Tibial nerve (tissue), 4 donors: ENCODE results near the gene RASAL2. TPM values are rescaled to one million over a fixed set of nuclear protein-coding genes. Genes with fewer than 3 reads are reported as not detected.

Experiments used
- DNase-seq, 2 donors: peaks; one replicate each; pipeline ENCODE4 v3.0.0-alpha.2; 2019; ENCODE audit warnings: low spot score in 2 of 2
- H3K27ac ChIP-seq, 4 donors: fragments of 200-600 bp; sonication (generic) in 3 of 4; one replicate each; pipeline ENCODE4 v1.5.1; 2017 to 2019; ENCODE audit warnings: mild to moderate bottlenecking in 1 of 4
- H3K27me3 ChIP-seq, 2 donors: fragments of 200-600 bp; sonication (generic) in 1 of 2; one replicate each; pipeline versions ENCODE4 v1.5.1 to v1.6.0; 2017 to 2019
- H3K36me3 ChIP-seq, 3 donors: fragments of 200-600 bp; sonication (generic); one replicate each; pipeline ENCODE4 v1.5.1; 2018 to 2019
- H3K4me1 ChIP-seq, 4 donors: fragments of 200-600 bp; sonication (generic) in 3 of 4; one replicate each; pipeline ENCODE4 v1.5.1; 2017 to 2019
- H3K4me3 ChIP-seq, 4 donors: fragments of 200-600 bp; sonication (generic) in 3 of 4; one replicate each; pipeline ENCODE4 v1.5.1; 2017 to 2019; ENCODE audit warnings: mild to moderate bottlenecking in 1 of 4, moderate library complexity in 1 of 4
- H3K9me3 ChIP-seq, 4 donors: fragments of 200-600 bp; sonication (generic) in 3 of 4; one replicate each; pipeline ENCODE4 v1.5.1; 2017 to 2019
- CTCF ChIP-seq, 5 experiments: fragments of 200-600 bp in 3 of 5; fragments of 450-650 bp in 2 of 5; sonication (generic) in 3 of 5; IDR thresholded peaks; one replicate each; pipeline ENCODE4 v1.5.1; 2016 to 2019; ENCODE audit warnings: antibody characterized with exemption in 5 of 5, mild to moderate bottlenecking in 3 of 5, moderate library complexity in 2 of 5
- EP300 ChIP-seq, 2 donors: sonication (generic); formaldehyde crosslinking; IDR thresholded peaks; one replicate each; pipeline ENCODE4 v1.6.1; 2017; ENCODE audit warnings: antibody characterized with exemption in 2 of 2, mild to moderate bottlenecking in 1 of 2
- POLR2A ChIP-seq, 2 donors: fragments of 450-650 bp; IDR thresholded peaks; one replicate each; pipeline ENCODE4 v1.6.1; 2017; ENCODE audit warnings: antibody characterized with exemption in 2 of 2, mild to moderate bottlenecking in 2 of 2, moderate library complexity in 2 of 2
- WGBS, 2 donors: methylation state at CpG; one replicate each; pipeline ENCODE4 v1.1.5; 2018; 5-methylcytosine and 5-hydroxymethylcytosine counted together
- total RNA-seq, 4 donors: library from RNA; depleted of rRNA; stranded (reverse); fragments of >200 nt; gene quantifications; one replicate each; pipeline ENCODE4 v1.1.0, GENCODE V29; 2016

Gene RASAL2
- total RNA-seq, 4 donors from 2014 or later: 40.5 to 44.8 (median 43.0) TPM

GRCh38 chr1:178218550-178218949 is 124.6 kb downstream of the RASAL2 start:
- peaks cover 0 to 7% (median 0%) of the 10 kb centered on the region in 3 donors for H3K36me3 ChIP-seq
- no peaks in the 10 kb centered on the region for H3K4me1 ChIP-seq
- TF ChIP-seq POLR2A (IDR thresholded peaks at IDR 0.05) (no peak), CTCF (IDR thresholded peaks at IDR 0.05) (no peak), EP300 (IDR thresholded peaks at IDR 0.05) (no peak)
- no peaks in the 10 kb centered on the region for H3K9me3 ChIP-seq
- 94 to 95% methylated on average over 6 of the region's 6 CpGs for WGBS, 2 donors
- no peak for DNase-seq
- no peak overlapping the region for H3K4me3 ChIP-seq
- H3K27ac ChIP-seq: no peak overlapping the region
- no peaks in the 10 kb centered on the region for H3K27me3 ChIP-seq

DNA sequence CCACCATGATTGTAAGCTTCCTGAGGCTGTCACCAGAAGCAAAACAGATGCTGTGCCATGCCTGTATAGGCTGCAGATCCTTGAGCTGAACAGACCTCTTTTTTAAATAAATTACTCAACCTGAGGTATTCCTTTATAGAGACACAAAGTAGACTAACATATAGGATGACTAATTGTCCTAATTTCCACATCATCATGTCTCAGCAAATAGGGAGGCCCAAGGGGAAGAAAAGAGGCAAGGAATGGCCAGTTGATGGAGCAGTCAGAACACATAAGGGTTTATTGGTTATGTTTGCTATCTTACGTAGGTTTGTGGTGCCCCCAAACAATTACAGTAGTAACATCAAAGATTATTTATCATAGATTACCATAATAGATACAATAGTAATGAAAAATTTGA is 126.2 kb downstream of the RASAL2 start:
- WGBS, 2 donors: 92% methylated on average over 1 of the region's 1 CpG
- Histone ChIP-seq H3K27me3 (no peaks in the 10 kb centered on the region), H3K4me3 (no peak overlapping the region), H3K36me3 (no peaks in the 10 kb centered on the region), H3K27ac (no peak overlapping the region), H3K9me3 (no peaks in the 10 kb centered on the region), H3K4me1 (no peaks in the 10 kb centered on the region)
- no peak for DNase-seq
- TF ChIP-seq EP300 (IDR thresholded peaks at IDR 0.05) (no peak), CTCF (IDR thresholded peaks at IDR 0.05) (no peak), POLR2A (IDR thresholded peaks at IDR 0.05) (no peak)

DNA sequence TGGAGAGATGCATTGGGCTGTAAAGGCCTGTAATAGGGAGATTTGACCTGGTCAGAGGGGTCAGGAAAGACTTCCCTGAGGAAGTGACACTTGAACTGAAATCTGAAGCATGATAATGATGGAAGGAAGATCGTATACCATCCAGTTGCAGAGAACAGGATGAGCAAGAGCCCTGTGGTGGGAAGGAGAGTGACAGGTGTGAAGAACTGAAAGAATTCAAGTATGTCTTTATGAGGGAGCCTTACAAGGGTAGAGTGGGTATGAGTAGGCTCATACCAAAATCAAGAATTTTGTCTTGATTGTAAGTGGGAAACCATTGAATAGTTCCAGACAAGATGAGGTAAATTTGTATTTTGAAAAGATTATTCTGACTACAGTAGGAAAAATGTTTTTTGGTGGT is 129.4 kb downstream of the RASAL2 start:
- no peak for TF ChIP-seq POLR2A (IDR thresholded peaks at IDR 0.05)
- TF ChIP-seq EP300 (IDR thresholded peaks at IDR 0.05): no peak
- TF ChIP-seq CTCF (IDR thresholded peaks at IDR 0.05): no peak
- Histone ChIP-seq H3K4me1 (no peaks in the 10 kb centered on the region), H3K4me3 (no peak overlapping the region), H3K9me3 (no peaks in the 10 kb centered on the region), H3K36me3 (no peaks in the 10 kb centered on the region), H3K27ac (no peak overlapping the region), H3K27me3 (no peaks in the 10 kb centered on the region)
- DNase-seq: no peak
- 71 to 83% methylated on average over 1 of the region's 1 CpG for WGBS, 2 donors

DNA sequence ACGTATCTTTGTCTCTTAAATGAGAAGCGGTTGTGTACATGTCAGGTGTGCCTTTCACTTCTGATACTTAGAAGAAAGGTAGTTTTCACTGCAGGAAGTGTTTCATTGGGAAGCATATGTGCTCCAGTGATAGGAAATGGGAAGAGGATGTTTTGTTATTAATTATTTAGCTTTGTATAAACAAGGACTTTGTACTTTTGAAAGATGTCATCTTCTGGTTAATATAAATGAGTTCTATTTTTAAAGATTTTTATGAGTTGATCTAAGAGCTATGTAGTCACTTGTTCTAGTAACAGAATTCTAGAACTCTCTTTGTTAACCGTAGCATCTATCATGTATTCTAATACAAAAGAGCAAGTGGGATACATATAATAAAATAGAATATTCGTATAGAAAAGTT is 130.5 kb downstream of the RASAL2 start:
- Histone ChIP-seq H3K9me3 (no peaks in the 10 kb centered on the region), H3K36me3 (no peaks in the 10 kb centered on the region), H3K4me1 (no peaks in the 10 kb centered on the region), H3K27me3 (no peaks in the 10 kb centered on the region), H3K27ac (no peak overlapping the region), H3K4me3 (no peak overlapping the region)
- 51 to 59% methylated on average over 4 of the region's 4 CpGs for WGBS, 2 donors
- TF ChIP-seq EP300 (IDR thresholded peaks at IDR 0.05): no peak
- DNase-seq: no peak

DNA sequence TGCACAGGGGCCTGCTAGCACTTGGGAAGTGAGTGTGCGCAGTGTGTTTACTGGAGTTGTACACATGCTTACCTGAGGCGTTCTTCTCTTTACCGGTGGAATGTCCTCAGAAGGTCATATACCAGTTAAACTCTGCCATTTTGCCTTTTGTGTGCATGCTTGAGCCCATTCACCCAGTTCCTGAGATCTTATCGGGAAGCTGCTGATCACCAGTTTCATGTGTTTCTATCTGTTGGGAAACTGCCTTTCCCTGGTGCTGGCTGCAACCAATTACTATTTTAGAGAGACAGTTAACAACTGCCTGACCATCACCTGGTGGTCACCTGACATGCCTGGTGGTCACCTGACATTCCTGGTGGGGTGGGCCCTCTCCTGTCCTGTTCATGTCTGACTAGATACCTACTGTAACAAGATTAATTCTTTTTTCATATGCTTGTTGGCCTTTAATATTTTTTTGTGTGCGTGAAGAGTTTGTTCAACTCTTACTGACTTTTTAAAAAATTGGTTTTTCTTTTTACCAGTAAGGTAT is 137.0 kb downstream of the RASAL2 start:
- TF ChIP-seq CTCF (IDR thresholded peaks at IDR 0.05) (no peak), EP300 (IDR thresholded peaks at IDR 0.05) (no peak), POLR2A (IDR thresholded peaks at IDR 0.05) (no peak)
- no peak overlapping the region for H3K4me3 ChIP-seq
- H3K27me3 ChIP-seq: no peaks in the 10 kb centered on the region
- H3K36me3 ChIP-seq: no peaks in the 10 kb centered on the region
- no peaks in the 10 kb centered on the region for H3K4me1 ChIP-seq
- no peak overlapping the region for H3K27ac ChIP-seq
- no peaks in the 10 kb centered on the region for H3K9me3 ChIP-seq
- DNase-seq: no peak
- WGBS, 2 donors: 96 to 99% methylated on average over 5 of the region's 5 CpGs

- Histone ChIP-seq H3K36me3 (no peaks in the 10 kb centered on the region), H3K4me3 (no peak overlapping the region), H3K27ac (no peak overlapping the region), H3K27me3 (no peaks in the 10 kb centered on the region), H3K4me1 (no peaks in the 10 kb centered on the region), H3K9me3 (no peaks in the 10 kb centered on the region)
- DNase-seq: no peak
- TF ChIP-seq CTCF (IDR thresholded peaks at IDR 0.05): no peak
- TF ChIP-seq EP300 (IDR thresholded peaks at IDR 0.05): no peak
- no peak for TF ChIP-seq POLR2A (IDR thresholded peaks at IDR 0.05)
Measured at GRCh38 chr1:178232108-178232507, 138.2 kb downstream of the RASAL2 start.
